Subcutaneous abdominal adipose tissue (tissue), 5 donors: ENCODE results near the gene UACA.

Experiments used
- H3K27ac ChIP-seq: one replicate; pipeline ENCODE4 v1.7.0; 2013; ENCODE audit warnings: low read depth, mild to moderate bottlenecking, inconsistent platforms, low read length, moderate library complexity
- H3K27me3 ChIP-seq, 5 donors: one replicate each; pipeline ENCODE4 v1.7.0; 2013; ENCODE audit warnings: low read length in 5 of 5, inconsistent platforms in 1 of 5; ENCODE audit not compliant: control insufficient read depth in 5 of 5, insufficient read depth in 4 of 5
- H3K36me3 ChIP-seq, 5 donors: one replicate each; pipeline ENCODE4 v1.7.0; 2013; ENCODE audit warnings: low read length in 5 of 5; ENCODE audit not compliant: control insufficient read depth in 5 of 5, insufficient read depth in 5 of 5
- H3K4me1 ChIP-seq, 5 donors: one replicate each; pipeline ENCODE4 v1.7.0; 2013; ENCODE audit warnings: low read length in 5 of 5, mild to moderate bottlenecking in 3 of 5, moderate library complexity in 1 of 5; ENCODE audit not compliant: control insufficient read depth in 5 of 5, insufficient read depth in 5 of 5
- H3K4me3 ChIP-seq, 5 donors: one replicate each; pipeline ENCODE4 v1.7.0; 2013; ENCODE audit warnings: low read length in 5 of 5, low read depth in 1 of 5
- H3K9ac ChIP-seq, 5 donors: one replicate each; pipeline ENCODE4 v1.7.0; 2013; ENCODE audit warnings: low read length in 5 of 5, mild to moderate bottlenecking in 4 of 5, moderate library complexity in 3 of 5
- H3K9me3 ChIP-seq, 5 donors: one replicate each; pipeline ENCODE4 v1.7.0; 2013; ENCODE audit warnings: low read length in 5 of 5; ENCODE audit not compliant: control insufficient read depth in 5 of 5
- donor health status: healthy.
- donor health status: healthy.
- donor health status: healthy.
- donor health status: healthy.
- donor health status: healthy.

UACA gene

DNA sequence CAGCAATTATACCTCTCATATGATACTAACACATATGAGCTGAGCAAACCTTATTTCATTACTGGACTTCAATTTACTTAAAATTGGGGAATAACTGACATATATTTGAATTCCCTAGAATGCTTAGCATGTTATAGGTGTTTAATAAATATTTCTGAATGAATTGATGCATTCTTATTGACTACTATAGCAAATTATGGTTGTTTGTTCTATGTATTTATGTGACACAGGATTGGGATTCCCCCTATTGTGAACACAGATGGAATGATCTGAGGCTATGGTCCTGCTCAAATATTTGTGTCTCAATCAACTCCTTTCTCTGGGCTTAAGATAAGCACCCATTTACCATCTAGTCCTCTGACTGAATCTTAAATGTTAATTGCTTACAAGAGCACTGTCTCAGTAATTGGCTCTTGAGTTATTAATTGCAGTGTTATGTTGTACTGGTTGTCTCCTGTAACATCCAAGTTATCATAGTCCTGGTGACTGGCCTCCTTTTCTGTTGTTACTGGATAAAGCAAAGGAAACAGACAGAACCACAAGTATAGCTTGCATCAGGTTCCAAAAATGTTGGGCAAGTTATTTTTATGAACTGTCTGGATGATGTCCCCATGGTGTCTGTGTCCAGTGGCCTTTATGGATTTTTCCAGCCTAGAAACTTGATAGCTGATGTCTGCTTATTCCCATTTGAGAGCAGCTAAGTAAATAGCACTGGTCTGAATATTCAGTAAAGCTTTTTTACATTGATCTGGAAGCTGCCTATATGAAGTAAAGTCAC lies 2.3 kb upstream of the UACA start:
- no peaks in the 10 kb centered on the region for H3K27me3 ChIP-seq
- H3K4me3 ChIP-seq: no peak overlapping the region
- peaks cover 0 to 44% (median 39%) of the 10 kb centered on the region in 5 donors for H3K4me1 ChIP-seq
- H3K36me3 ChIP-seq: no peaks in the 10 kb centered on the region
- H3K9ac ChIP-seq: no peak overlapping the region
- H3K9me3 ChIP-seq: no peaks in the 10 kb centered on the region
- no peak overlapping the region for H3K27ac ChIP-seq

DNA sequence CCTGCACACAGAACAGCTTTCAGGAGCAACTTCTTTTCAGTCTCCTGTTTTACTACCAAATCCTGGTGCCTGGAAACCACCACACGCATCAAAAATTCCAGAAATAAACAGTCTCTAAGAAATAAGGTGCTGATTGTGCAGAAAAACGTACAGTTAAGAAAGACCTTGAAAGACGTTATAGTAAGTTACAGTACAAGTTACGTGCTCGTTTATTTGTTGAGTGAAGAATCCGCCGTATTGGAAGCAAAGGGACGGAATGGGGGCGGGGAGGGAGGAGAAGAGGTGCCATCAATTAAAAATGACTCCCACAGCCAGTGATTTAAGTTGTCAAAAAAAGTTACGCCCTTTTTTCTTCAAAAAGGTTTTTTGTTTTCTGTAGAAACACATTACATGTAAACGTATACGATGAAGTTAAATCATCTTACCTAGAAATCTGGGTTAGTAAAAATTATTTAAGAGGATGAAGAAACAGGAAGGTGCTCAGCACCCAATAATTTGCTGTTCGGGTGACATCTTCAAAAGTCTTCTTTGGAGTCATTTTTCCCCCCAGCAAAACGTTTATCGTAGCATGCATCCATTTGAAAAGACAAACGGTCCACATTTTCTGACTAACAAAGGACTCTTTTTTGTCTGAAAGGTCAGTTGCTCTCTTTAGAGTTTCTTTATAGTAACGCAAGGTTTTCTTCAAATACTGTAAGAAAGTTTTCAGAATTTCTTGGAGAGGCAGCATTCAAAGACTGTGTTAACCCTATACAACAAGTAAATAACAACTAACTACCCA lies 782 bp upstream of the UACA start:
- no peaks in the 10 kb centered on the region for H3K36me3 ChIP-seq
- no peaks in the 10 kb centered on the region for H3K27me3 ChIP-seq
- no peaks in the 10 kb centered on the region for H3K9me3 ChIP-seq
- peak overlapping the region; percentile 92 for H3K27ac ChIP-seq
- H3K9ac ChIP-seq: peak overlapping the region in 4 of 5 donors; percentile 54 to 95 (median 75)
- H3K4me3 ChIP-seq: peak overlapping the region; percentile 78 to 95 (median 91)
- H3K4me1 ChIP-seq: peaks cover 0 to 49% (median 43%) of the 10 kb centered on the region in 5 donors

DNA sequence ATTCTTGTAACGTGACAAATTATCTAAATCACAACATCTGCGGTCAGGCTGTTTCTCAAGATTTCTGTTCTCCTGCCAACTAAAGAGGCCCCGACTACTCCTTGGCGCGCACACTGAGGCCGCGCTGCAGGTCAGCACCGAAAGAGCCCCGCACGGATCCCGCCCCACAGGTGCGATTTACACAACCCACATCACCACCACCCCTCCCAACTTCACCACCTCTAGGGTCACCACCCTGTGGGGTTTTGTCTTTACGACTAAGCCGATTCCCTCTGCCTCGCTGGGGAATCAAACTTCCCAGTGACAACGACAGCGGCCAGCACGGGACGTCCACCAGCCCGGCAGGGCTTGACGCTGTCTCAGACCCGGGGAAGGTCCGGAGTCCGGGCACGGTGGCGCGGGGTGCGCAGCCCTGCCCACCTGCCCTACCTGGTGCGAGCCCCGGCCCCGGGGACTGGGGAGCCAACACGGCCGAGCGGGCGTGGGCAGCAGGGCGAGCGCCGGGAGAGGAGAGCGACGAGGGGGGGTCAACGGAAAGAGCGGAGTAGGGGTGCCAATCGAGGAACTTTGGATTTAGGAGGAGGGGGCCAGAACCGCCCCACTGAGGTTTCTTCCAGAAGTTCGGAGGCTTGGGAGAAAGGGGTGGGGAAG lies 764 bp downstream of the UACA start:
- H3K4me1 ChIP-seq: peaks cover 0 to 39% (median 37%) of the 10 kb centered on the region in 5 donors
- no peaks in the 10 kb centered on the region for H3K9me3 ChIP-seq
- H3K27me3 ChIP-seq: no peaks in the 10 kb centered on the region
- peak overlapping the region; percentile 70 to 95 (median 91) for H3K4me3 ChIP-seq
- H3K36me3 ChIP-seq: peaks cover 0 to 5% (median 0%) of the 10 kb centered on the region in 5 donors
- peak overlapping the region; percentile 56 to 95 (median 92) for H3K9ac ChIP-seq
- H3K27ac ChIP-seq: peak overlapping the region; percentile 92

DNA sequence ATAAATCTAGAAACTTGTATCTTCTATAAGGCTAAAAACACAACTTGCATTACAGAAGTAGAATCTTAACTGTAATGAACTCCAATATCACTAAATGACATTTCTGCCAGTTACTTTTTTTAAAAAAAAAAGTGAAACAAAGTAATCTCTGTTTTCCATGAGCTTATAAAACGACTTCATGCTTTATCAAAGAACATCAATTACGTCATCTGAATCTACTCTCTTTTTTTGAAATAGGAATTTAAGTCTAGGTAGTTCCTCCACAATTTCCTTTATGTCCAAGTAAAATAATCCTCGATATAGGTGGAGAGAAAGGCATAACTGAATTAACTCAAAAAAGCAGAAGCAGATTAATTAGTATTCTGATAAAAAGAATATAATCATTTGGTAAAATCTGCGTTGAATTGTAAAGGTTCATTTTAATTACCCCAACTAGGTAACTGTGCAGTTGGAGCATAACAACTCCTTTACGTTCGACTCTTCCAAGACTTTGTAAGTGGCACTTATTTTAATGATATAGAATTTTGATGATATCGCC lies 1.4 kb downstream of the UACA start:
- Histone ChIP-seq H3K27ac (peak overlapping the region; percentile 92), H3K9ac (peak overlapping the region; percentile 19 to 95 (median 92)), H3K4me1 (peaks cover 0 to 41% (median 39%) of the 10 kb centered on the region in 5 donors), H3K27me3 (no peaks in the 10 kb centered on the region), H3K4me3 (peak overlapping the region; percentile 70 to 95 (median 91)), H3K9me3 (no peaks in the 10 kb centered on the region), H3K36me3 (peaks cover 0 to 5% (median 0%) of the 10 kb centered on the region in 5 donors)

DNA sequence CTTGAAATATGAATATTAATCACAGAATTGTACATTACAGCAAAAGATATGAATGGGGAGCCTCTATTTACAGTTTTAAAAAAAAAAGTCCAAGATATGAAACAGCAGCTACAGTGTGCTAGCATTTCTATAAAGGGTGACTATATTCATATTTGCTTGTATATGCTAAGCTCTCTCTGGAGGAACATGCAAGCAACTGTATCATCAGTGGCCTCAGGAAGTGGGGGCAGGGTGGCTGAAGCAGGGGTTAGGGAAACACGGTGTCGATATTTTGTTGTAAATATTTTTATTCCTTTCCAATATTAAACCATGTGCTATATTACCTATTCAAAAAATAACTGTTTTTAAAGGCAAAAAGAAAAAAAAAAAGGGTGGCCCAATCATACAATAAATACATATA lies 2.3 kb downstream of the UACA start:
- Histone ChIP-seq H3K27ac (no peak overlapping the region), H3K27me3 (no peaks in the 10 kb centered on the region), H3K4me3 (peak overlapping the region in 3 of 5 donors; percentile 23 to 91 (median 87)), H3K36me3 (peaks cover 0 to 5% (median 0%) of the 10 kb centered on the region in 5 donors), H3K9ac (no peak overlapping the region), H3K4me1 (peaks cover 0 to 38% (median 36%) of the 10 kb centered on the region in 5 donors), H3K9me3 (no peaks in the 10 kb centered on the region)

DNA sequence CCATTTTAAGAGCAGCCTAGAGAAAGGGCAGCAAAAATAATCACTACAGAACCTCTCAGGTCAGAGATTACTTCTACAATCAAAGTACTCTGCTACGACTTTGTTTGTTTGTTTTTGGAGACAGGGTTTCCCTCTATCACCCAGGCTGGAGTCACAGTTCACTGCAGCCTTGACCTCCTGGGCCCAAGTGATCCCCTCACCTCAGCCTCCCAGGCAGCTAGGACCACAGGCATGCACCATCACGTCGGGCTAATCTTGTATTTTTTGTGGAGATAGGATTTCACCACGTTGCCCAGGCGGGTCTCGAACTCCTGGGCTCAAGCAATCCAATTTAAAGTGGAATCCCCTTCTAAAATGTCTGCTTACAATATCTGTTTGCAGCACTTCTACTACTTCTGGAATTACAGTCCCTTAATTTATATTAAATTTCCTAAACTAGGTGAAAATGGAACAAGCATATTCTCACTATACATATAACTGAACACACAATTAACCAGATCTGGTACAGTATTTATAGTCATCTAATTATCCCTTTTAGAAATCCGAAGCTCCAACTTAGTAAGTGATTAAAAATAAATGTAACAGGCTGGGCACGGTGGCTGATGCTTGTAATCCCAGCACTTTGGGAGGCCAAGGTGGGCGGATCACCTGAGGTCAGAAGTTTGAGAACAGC lies 4.4 kb downstream of the UACA start:
- Histone ChIP-seq H3K27ac (no peak overlapping the region), H3K9me3 (no peaks in the 10 kb centered on the region), H3K36me3 (peaks cover 0 to 5% (median 0%) of the 10 kb centered on the region in 5 donors), H3K27me3 (no peaks in the 10 kb centered on the region), H3K4me3 (no peak overlapping the region), H3K9ac (no peak overlapping the region), H3K4me1 (peaks cover 0 to 40% (median 26%) of the 10 kb centered on the region in 5 donors)

DNA sequence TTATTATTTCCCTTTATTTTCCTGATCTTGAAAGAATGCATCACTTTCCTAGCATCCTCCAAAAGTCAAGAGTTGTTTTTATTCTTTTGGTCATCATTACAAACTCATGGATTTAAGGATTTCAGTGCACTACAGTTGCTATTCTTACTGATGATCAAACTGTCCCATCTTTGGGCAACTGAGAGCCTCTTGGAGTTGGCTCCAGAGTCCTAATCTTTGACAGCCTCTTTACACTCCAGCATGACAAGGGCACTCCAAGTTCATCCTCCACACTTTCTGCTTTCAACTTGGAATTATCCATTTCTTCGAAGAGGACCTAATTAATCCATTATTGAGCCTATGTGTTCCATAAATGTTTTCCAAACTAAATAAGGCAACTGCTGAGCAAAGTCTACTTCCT lies 5.7 kb downstream of the UACA start:
- Histone ChIP-seq H3K36me3 (peaks cover 0 to 5% (median 0%) of the 10 kb centered on the region in 5 donors), H3K9me3 (no peaks in the 10 kb centered on the region), H3K4me1 (peaks cover 0 to 47% (median 28%) of the 10 kb centered on the region in 5 donors), H3K27me3 (no peaks in the 10 kb centered on the region), H3K27ac (no peak overlapping the region), H3K4me3 (no peak overlapping the region), H3K9ac (no peak overlapping the region)

DNA sequence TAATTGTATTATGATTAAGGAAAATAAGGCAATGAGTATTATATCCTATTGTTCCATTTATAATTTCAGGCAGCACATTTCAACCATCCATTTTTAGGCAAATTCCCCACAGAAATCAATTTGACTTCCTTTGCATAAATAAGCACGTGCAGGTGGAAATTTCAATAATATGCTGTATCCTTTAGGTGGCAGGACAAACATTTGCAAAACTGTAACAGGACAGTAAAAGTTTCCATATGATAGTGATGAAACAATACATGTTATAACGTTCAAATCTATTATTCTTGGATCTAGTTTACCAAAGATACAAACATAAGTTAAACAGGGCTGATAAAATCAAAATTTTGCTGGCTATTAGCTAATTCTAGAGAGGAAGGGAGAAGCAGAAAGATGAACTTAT lies 8.5 kb downstream of the UACA start:
- no peak overlapping the region for H3K9ac ChIP-seq
- H3K27ac ChIP-seq: no peak overlapping the region
- H3K9me3 ChIP-seq: no peaks in the 10 kb centered on the region
- H3K4me3 ChIP-seq: no peak overlapping the region
- peaks cover 0 to 57% (median 27%) of the 10 kb centered on the region in 5 donors for H3K4me1 ChIP-seq
- H3K36me3 ChIP-seq: peaks cover 0 to 5% (median 0%) of the 10 kb centered on the region in 5 donors
- no peaks in the 10 kb centered on the region for H3K27me3 ChIP-seq

DNA sequence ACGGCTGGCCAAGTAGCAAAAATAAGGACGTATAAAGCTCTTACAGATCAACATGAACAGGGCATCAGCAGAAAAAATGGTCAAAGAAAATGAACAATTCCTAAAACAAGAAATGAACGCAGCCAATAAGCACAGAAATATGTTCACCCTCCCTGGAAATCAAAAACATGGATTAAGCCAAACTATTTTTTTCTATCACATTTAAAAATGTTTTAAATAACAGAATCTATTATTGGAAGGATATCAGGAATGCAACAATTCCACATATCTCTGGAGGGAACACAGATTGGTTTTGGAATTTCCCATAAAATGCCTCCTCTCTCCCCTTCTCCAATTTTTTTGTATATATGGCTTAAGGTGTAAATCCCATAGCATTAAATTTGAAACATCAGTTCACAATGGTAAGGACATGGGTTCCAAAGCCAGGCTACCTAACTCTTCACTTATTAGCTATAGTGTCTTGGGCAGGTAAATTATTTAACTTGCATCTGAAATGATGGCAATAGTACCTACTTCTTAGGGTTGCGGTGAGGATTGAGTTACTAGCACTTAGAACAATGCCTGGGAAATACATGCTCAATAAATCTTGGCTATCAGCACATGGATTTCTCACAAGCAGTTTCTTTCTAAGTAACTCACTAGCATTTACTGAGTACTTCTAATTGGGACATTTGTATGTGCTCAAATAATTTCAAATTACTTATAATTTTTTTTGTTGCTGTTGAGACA lies 10.1 kb downstream of the UACA start:
- Histone ChIP-seq H3K27me3 (no peaks in the 10 kb centered on the region), H3K27ac (no peak overlapping the region), H3K36me3 (no peaks in the 10 kb centered on the region), H3K4me3 (no peak overlapping the region), H3K9ac (no peak overlapping the region), H3K4me1 (peaks cover 2 to 59% (median 33%) of the 10 kb centered on the region in 5 donors), H3K9me3 (no peaks in the 10 kb centered on the region)
